HG02798 (cell line): Measurements from ENCODE around the gene FOXI3.

Experiments used
- ATAC-seq: cut with Tn5 transposase; IDR thresholded peaks from one replicate; pipeline ENCODE4 v1.9.1; 2021; ENCODE audit warnings: mild to moderate bottlenecking; ENCODE audit not compliant: unreplicated experiment, poor library complexity

The FOXI3 gene

GRCh38 chr2:88452565-88452905 is at the start of gene FOXI3:
Gene FOXI3 (minus strand): TSS chr2:88452693. CDS start chr2:88452535, 158 bp downstream.
- peak; percentile 45 for ATAC-seq

- no peak for ATAC-seq
These were observed 48.2 kb upstream of the FOXI3 start for GRCh38 chr2:88500691-88501090.

- ATAC-seq: no peak
These were observed 46.7 kb upstream of the FOXI3 start for GRCh38 chr2:88499204-88499603.

- no peak for ATAC-seq
These were observed 41.0 kb upstream of the FOXI3 start for GRCh38 chr2:88493481-88493880.

- ATAC-seq: no peak
These were observed 39.5 kb upstream of the FOXI3 start for GRCh38 chr2:88492002-88492401.

GRCh38 chr2:88489181-88489580 is 36.7 kb upstream of the FOXI3 start:
- no peak for ATAC-seq

DNA sequence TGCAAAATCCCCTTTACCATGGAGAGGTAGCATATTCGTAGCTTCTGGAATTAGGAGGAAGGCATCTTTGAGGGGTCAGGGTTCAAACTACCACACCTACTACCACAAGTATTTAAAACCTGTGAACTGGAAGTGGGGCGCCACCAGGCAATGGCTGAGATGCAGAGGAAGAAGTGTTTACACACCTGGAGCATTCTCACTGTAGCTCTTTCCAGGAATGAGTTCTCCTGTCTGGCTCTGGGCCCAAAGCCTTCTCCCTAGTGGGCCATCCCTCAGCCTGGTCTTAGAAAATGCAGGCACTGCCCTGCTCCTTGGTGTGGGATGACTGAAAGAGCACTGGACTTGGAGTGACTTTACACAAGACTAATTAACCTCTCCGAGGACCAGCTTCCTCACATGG is 30.7 kb upstream of the FOXI3 start:
- ATAC-seq: no peak

DNA sequence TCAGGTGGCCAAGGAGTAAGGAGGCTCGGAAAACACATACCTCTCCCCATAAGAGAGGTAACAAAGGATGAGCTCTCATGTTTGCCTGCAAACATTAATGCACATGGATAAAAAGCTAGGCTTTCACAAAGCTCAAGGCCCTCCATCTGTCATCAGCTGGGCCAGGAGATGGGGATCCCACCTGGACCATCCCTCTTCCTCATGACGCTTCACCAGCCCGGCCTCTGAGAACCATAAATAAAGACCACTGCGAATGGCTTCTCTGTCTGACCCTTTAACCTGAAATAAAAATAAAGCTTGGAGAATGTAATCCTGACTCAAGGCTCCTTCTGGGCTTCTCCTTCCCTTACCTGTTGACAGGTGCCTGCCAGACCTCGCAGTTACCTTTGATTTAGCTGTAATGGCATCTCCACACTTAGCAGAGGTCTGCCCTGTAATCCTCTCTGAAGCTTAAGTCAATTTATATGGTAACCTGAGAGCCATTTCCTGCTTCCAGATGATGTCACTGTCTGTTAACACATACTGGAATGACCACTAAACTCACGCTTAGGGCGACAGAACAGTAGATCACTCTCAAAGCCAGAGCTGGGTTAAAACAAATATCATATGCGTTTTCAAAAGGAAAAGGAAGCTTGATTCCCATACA is 29.3 kb upstream of the FOXI3 start:
- ATAC-seq: no peak

- ATAC-seq: no peak
These were observed 20.3 kb upstream of the FOXI3 start for GRCh38 chr2:88472811-88473210.

DNA sequence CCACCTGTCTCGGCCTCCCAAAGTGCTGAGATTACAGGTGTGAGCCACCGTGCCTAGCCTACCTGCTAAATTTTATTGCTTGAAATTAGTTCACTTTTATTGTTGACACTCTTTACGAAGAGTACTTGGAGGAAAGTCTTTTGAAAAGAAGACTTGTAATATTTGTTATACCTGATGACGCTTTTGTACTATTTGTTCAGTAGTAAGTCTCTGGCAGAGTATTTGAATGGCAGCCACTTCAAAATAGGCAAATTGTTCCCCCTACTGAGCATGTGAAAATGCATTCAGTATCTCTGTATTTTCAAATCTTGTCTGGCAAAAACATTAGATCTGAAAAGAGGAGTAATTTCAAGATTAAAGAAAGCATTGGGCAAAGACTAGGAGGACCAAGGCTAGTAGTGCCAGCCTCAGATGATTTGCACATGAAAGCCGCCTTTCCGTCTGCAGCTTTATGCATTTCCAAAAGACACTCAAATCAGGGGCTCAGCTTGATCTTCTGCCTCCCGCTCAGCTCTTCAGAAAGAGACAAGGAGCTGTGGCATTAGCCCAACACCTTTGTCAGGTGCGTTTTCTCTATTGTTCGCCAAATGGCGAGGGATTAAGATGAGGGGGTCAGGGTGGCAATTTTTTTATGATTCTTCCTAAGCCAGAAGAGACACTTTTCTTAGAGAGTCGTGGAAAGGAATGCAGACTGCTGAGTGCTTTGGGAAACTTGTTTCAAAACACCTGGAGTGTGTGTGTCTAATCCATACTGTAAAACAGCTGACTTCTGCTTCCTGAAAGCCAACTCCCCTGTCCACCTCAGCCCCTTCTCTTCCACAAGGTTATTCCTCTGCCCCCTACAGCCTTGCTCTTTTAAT is 18.8 kb upstream of the FOXI3 start:
- ATAC-seq: no peak

DNA sequence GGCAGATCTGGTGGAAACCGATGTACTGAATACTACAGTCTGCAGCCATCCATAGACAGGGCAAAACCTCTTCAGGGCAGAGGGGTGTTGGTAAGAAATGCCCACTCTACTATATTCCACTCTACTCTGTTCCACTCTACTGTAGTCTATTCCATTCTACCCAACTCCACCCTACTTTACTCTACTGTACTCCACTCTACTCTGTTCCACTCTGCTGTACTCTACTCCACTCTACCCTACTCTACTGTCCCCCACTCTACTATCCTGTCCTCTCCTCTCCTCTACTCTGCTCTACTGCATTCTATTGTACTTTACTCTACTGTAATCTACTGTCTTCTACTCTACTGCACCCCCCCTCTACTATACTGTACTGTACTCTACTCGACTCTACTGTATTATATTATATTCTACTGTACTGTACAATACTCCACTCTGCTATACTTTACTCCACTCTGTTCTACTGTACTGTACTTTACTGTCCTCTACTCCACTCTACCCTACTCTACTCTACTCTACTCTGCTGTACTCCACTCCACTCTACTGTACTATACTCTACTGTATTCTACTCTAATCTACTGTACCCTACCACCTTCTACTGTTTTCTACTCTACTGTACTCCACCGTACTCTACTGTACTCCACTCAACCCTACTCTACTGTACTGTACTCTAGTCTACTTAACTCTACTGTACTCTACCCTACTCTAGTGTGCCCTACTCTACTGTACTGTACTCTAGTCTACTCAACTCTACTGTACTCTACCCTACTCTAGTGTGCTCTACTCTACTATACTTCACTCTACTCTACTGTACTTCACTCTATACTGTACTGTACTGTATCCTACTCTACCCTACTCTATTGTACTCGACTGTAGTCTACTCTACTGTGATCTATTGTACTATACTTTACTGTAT is 17.0 kb upstream of the FOXI3 start:
- no peak for ATAC-seq

- no peak for ATAC-seq
These were observed 11.7 kb upstream of the FOXI3 start for GRCh38 chr2:88464153-88464552.

- ATAC-seq: no peak
These were observed 6.1 kb upstream of the FOXI3 start for GRCh38 chr2:88458633-88459032.

- no peak for ATAC-seq
These were observed 588 bp upstream of the FOXI3 start for GRCh38 chr2:88452980-88453582.

DNA sequence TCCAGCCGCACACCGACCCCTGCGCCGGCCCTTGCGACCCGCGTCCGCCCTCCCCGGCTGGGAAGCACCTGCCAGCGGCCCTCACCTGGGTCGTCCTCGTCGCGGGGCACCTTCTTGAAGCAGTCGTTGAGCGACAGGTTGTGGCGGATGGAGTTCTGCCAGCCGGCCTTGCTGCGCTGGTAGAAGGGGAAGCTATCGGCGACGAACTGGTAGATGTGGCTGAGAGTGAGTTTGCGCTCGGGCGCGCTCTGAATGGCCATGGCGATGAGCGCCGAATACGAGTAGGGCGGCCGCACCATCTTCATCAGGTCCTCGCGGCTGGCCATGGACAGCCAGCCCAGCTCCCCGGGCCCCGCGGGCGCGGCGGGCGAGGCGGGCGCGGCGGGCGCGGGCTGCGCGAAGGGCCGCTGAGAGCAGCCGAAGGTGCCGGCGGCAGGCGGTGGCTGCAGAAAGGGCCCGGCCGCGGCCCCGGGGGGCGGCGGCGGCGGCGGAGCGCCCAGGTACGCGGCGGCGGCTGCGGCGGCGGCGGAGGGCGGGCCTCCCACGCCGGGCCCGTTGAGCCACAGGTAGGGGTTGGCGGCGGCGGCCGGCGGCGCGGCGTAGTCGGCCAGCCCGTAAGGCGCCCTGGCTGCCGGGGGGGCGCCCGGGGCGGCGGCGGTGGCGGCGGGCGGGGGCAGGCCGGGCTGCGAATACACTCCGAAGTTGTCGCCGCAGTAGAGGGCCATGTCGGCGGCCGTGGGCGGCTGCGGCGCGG is 505 bp downstream of the FOXI3 start:
- ATAC-seq: peak; percentile 62

DNA sequence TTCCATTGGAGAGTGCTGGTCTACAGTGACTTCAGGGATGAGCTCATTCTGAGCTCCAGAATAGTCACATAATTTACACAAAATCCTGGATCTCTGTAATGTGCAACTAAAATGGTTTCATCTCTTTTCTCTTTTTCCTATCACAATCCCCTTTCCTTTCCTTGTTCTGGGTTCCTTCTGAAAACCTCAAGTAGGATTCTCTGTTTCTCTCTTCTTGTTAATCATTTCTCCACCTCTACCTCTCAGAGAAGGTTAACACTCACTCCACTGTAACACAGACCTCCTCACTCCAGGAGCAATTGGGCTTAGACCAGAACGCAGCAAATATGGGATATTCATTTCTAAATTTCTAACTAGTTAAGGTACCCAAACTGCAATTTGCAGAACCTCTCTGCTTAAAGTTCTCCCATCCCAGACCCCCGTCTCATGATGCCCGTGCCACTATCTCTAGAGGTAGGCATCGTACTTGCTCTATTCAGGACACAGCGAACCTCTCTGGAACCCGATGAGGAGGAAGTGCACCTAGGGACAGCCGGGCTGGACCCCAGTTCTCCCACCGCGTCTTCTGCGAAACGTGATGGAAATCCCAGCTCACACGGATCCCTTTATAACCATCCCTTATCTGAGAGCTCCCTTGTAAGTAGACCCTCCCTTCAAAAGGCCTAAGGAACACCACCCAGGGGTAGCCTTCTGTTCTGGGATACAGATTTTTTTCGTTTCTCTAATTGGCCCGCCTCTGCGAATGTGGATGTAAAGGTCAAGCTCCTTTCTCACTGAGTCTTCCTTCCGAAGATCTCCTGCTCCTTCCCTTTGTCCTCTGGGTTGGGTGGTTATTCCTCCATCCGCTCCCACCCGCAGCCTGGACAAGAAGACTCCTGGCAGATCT is 1.3 kb downstream of the FOXI3 start:
- ATAC-seq: no peak

DNA sequence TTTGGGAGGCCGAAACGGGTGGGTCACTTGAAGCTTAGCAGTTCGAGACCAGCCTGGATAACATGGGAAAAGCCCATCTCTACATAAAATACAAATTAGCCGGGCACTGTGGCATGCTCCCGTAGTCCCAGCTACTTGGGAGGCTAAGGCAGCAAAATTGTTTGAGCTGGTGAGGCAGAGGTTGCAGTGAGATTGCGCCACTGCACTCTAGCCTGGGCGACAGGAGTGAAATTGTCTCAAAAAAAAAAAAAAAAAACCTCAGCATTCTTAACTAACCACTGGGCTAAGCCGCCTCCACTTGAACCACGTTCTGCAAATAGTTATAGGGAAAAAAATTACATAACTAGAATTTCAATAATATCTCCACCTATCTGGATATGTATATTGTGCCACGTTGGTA is 2.3 kb downstream of the FOXI3 start:
- ATAC-seq: no peak

DNA sequence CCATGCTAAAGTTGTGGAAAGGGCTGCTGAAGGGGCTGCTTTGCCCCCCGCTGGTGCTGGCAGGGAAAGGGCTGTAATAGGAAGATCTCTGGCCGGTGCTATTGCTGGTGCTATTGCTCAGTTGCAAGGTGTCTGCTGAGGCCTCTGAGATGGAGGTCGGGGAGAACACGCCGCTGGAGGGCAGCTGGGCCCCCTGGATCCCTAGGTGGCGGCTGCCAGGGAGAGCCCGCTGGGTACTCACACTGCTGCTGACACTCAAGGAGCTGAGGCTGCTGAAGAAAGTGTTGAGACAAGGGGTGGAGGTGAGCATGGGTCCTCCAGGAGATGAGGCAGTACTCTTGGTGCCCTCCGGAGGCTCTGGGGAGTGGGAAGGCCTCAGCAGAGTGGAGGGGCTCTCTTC is 4.2 kb downstream of the FOXI3 start:
- ATAC-seq: no peak
